Cardiac muscle cell (in vitro differentiated cells and primary cell): ENCODE results near the gene TBL1XR1. TPM values are rescaled to one million over a fixed set of nuclear protein-coding genes. Genes with fewer than 3 reads are reported as not detected.
A peak's percentile ranks its signal among the peaks of the same experiment; 100 is the strongest.

Experiments used
- DNase-seq, 2 donors: peaks; one replicate each; pipeline versions ENCODE4 v3.0.0 to v3.0.0-alpha.2; 2010 to 2017; ENCODE audit warnings: low read depth in 1 of 2, low spot score in 1 of 2
- H3K27ac ChIP-seq: fragments of 200-600 bp; sonication (generic); 2 replicates; pipeline ENCODE4 v1.5.1; 2016
- H3K27me3 ChIP-seq: fragments of 200-600 bp; sonication (generic); 2 replicates; pipeline ENCODE4 v1.6.0; 2016; ENCODE audit warnings: control low read depth
- H3K36me3 ChIP-seq: fragments of 200-600 bp; sonication (generic); 2 replicates; pipeline ENCODE4 v1.5.1; 2016; ENCODE audit warnings: control low read depth
- H3K4me1 ChIP-seq: fragments of 200-600 bp; sonication (generic); 2 replicates; pipeline ENCODE4 v1.8.1; 2017; ENCODE audit warnings: low read depth, mild to moderate bottlenecking, mixed run types
- H3K4me3 ChIP-seq: fragments of 200-600 bp; sonication (generic); 2 replicates; pipeline ENCODE4 v1.5.1; 2016; ENCODE audit warnings: mild to moderate bottlenecking
- H3K9me3 ChIP-seq: fragments of 200-600 bp; sonication (generic); 2 replicates; pipeline ENCODE4 v1.5.1; 2017; ENCODE audit warnings: low read depth, mild to moderate bottlenecking, control low read depth
- polyA plus RNA-seq: library from polyadenylated mRNA; unstranded; fragments of >200 nt; fragmentation: Nextera tagmentation; extraction: Ambion mirVana; gene quantifications from 2 replicates; pipeline ENCODE4 v1.2.1, GENCODE V29; 2016
- total RNA-seq: library from RNA; depleted of rRNA; stranded (reverse); fragments of >200 nt; gene quantifications from 2 replicates; pipeline ENCODE4 v1.2.3, GENCODE V29; 2016
- TF ChIP-seq, protein P1 (sequence below): IDR thresholded peaks from 2 replicates; pipeline ENCODE4 v1.5.1; 2012; ENCODE audit warnings: low read depth, mild to moderate bottlenecking, low read length

TBL1XR1 gene
- total and polyA plus RNA-seq, 2 experiments from 2014 or later: 23.7 to 81.7 TPM

DNA sequence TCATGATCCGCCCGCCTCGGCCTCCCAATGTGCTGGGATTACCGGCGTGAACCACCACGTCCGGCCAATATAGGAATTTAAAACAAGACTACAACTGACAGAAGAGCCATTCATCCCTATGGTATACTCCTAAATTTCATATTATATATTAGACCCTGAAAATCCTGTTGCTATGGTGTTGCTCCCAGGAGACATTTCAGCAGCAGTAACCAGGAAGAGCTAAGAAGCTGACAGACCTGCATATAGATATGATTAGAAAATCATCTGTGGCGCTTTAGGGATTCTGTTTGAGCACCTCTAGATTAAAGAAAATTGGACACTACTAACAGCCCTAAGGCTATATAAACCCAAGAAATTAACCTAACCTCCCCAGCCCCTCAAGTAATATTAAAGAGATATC is 38.8 kb downstream of the TBL1XR1 start:
- no peaks in the 10 kb centered on the region for H3K9me3 ChIP-seq
- H3K4me1 ChIP-seq: no peaks in the 10 kb centered on the region
- H3K27me3 ChIP-seq: no peaks in the 10 kb centered on the region
- H3K4me3 ChIP-seq: no peak overlapping the region
- H3K27ac ChIP-seq: no peak overlapping the region
- no peaks in the 10 kb centered on the region for H3K36me3 ChIP-seq
- TF ChIP-seq, protein P1, sequence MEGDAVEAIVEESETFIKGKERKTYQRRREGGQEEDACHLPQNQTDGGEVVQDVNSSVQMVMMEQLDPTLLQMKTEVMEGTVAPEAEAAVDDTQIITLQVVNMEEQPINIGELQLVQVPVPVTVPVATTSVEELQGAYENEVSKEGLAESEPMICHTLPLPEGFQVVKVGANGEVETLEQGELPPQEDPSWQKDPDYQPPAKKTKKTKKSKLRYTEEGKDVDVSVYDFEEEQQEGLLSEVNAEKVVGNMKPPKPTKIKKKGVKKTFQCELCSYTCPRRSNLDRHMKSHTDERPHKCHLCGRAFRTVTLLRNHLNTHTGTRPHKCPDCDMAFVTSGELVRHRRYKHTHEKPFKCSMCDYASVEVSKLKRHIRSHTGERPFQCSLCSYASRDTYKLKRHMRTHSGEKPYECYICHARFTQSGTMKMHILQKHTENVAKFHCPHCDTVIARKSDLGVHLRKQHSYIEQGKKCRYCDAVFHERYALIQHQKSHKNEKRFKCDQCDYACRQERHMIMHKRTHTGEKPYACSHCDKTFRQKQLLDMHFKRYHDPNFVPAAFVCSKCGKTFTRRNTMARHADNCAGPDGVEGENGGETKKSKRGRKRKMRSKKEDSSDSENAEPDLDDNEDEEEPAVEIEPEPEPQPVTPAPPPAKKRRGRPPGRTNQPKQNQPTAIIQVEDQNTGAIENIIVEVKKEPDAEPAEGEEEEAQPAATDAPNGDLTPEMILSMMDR: no peak
- DNase-seq: no peak

DNA sequence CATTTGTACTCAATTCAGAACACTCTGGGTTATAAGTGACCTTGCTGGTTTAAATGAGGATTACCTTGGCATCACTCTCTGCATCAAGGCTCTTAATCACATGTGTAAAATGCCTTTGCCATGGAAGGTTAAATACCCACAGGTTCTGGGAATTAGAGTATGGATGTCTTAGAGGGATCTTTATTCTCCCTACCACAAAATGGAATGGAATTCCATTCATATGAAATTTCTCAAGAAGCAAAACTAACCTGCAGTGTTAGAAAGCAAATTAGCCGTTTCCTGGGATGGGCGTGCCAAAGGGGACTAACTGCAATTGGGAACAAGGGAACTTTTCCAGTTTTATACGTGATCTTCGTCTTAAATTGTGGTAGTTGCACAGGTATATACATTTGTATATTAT is 39.8 kb downstream of the TBL1XR1 start:
- H3K4me3 ChIP-seq: no peak overlapping the region
- H3K36me3 ChIP-seq: no peaks in the 10 kb centered on the region
- no peaks in the 10 kb centered on the region for H3K4me1 ChIP-seq
- TF ChIP-seq, protein P1: no peak
- H3K27ac ChIP-seq: no peak overlapping the region
- H3K27me3 ChIP-seq: no peaks in the 10 kb centered on the region
- H3K9me3 ChIP-seq: no peaks in the 10 kb centered on the region
- no peak for DNase-seq

DNA sequence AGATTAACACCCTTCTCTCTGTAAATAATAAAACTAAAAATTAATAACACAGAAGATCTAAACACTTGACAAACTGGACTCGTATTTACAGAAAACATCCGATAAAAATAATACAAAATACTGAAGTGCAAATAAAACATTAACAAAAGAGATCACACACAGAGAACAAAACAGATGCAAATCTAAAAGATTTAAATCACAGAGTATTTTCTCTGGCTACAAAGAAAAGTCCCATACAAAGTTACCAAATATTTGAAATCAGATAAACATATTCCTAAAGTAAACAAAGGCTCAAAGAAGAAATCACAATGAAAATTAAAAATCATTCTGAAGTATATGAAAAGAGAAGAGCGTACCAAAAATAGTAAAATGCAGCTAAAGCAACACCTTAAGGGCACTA is 42.5 kb downstream of the TBL1XR1 start:
- H3K4me3 ChIP-seq: no peak overlapping the region
- peaks cover 14% of the 10 kb centered on the region for H3K4me1 ChIP-seq
- no peak overlapping the region for H3K27ac ChIP-seq

DNA sequence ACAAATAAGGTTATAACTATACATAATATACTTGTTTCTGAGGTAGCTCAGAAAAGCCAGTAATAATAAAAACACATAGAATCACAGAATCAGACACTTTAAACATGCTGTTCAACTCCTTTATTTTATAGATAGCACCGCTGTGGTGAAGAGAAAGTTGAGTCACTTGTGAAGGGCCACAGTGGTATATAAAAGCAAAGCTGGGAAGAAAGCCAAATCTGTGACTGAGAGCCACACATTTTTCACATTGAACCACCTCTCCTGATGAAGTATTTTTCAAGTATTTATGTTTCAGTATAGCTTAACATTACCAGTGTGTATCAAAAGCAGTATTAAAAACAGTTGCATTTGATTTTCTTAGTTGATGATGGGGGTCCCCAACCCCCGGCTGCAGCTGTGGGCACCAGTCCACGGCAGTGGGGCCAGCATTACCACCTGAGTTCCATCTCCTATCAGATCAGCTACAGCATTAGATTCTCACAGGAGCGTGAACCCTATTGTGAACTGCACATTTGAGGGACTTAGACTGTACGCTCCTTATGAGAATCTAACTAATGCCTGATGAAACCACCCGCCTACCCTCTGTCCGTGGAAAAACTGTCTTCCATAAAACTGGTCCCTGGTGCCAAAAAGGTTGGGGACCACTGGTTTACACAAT is 46.2 kb downstream of the TBL1XR1 start:
- no peak overlapping the region for H3K4me3 ChIP-seq
- TF ChIP-seq, protein P1: no peak
- H3K36me3 ChIP-seq: no peaks in the 10 kb centered on the region
- H3K9me3 ChIP-seq: no peaks in the 10 kb centered on the region
- peaks cover 14% of the 10 kb centered on the region for H3K4me1 ChIP-seq
- no peaks in the 10 kb centered on the region for H3K27me3 ChIP-seq
- peak; percentile 32 to 84 for DNase-seq
- peak overlapping the region; percentile 66 for H3K27ac ChIP-seq

More for the DNA sequence above, 42.5 kb downstream of the TBL1XR1 start:
- Histone ChIP-seq H3K27me3 (no peaks in the 10 kb centered on the region), H3K9me3 (no peaks in the 10 kb centered on the region), H3K36me3 (no peaks in the 10 kb centered on the region)
- no peak for DNase-seq
- TF ChIP-seq, protein P1: no peak

DNA sequence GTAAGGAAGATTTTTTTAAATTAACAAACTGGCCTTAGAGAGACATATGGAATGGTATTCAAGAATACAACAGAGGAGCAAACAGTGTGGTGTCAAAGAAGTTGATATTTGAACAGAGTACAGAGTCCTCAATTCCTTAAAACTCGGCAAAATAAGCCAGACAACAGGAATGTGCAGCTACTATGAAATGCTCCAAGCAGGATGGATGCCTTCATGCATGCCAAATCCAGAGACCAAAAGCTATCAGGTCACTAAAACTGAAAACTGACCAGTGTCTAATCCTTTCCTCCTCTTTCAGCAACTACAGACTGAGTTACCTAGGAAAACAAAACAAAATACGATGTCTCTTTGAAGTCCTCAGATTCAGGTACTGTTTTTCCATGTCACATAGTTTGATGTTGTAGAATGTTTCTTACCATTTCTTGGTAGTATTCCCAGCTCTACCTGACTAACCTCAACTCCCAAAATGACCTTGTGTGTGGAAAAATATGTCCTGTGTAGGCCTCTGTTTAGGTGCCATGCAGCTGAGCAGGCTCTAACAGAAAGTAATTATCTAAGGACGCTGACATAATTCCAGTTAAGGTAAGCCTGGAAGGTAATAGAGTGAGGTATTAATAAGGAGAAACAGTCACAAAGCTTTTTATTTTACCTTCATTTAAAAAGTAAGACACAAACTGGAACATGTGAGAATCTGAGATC is 46.9 kb downstream of the TBL1XR1 start:
- TF ChIP-seq, protein P1: no peak
- Histone ChIP-seq H3K27ac (peak overlapping the region; percentile 66), H3K9me3 (no peaks in the 10 kb centered on the region), H3K36me3 (no peaks in the 10 kb centered on the region), H3K4me3 (no peak overlapping the region), H3K27me3 (no peaks in the 10 kb centered on the region), H3K4me1 (peaks cover 21% of the 10 kb centered on the region)
- no peak for DNase-seq
